ENCODE results near the gene UBAC2. TPM values are rescaled to one million over a fixed set of nuclear protein-coding genes. Genes with fewer than 3 reads are reported as not detected.

Gene UBAC2
- total and polyA plus RNA-seq, 4 donors = 49.9 to 77.1 (median 53.7) TPM

GRCh38 chr13:99154064-99154463 is 46.6 kb upstream of the UBAC2 start:
- Histone ChIP-seq H3K27me3 (ENCODE audit: control insufficient read depth in 3 of 3, insufficient read depth in 3 of 3, low read length in 2 of 3) (peaks cover 0 to 2% (median 0%) of the 10 kb centered on the region in 3 donors), H3K9ac (ENCODE audit: insufficient read depth in 1 of 2, low read length in 2 of 2) (no peak overlapping the region), H3K4me3 (no peak overlapping the region), H3K36me3 (ENCODE audit: control insufficient read depth in 4 of 4, insufficient read depth in 4 of 4, low read length in 4 of 4) (no peaks in the 10 kb centered on the region), H3K9me3 (ENCODE audit: control insufficient read depth in 4 of 4, insufficient read depth in 3 of 4, low read length in 3 of 4) (peaks cover 0 to 4% (median 0%) of the 10 kb centered on the region in 4 donors), H3K4me1 (ENCODE audit: control insufficient read depth in 5 of 5, insufficient read depth in 5 of 5, low read length in 5 of 5) (peaks cover 0 to 4% (median 0%) of the 10 kb centered on the region in 5 donors), H3K27ac (ENCODE audit: low read depth in 1 of 2, low read length in 1 of 2) (no peak overlapping the region)
- TF ChIP-seq CTCF (IDR thresholded peaks at IDR 0.05; ENCODE audit: control extremely low read depth, extremely low read depth) = no peak
- ATAC-seq (ENCODE audit: insufficient read depth, low FRiP score) (no peak), DNase-seq (no peak)
- WGBS, 2 donors = 37 to 58% methylated on average over 2 of the region's 2 CpGs

GRCh38 chr13:99155821-99156220 is 44.8 kb upstream of the UBAC2 start:
- no peak for DNase-seq
- peaks cover 0 to 4% (median 0%) of the 10 kb centered on the region in 5 donors for H3K4me1 ChIP-seq (ENCODE audit: control insufficient read depth in 5 of 5, insufficient read depth in 5 of 5, low read length in 5 of 5)
- no peak overlapping the region for H3K27ac ChIP-seq (ENCODE audit: low read depth in 1 of 2, low read length in 1 of 2)
- 92 to 93% methylated on average over 5 of the region's 5 CpGs for whole genome bisulfite sequencing, 2 donors
- H3K9ac ChIP-seq (ENCODE audit: insufficient read depth in 1 of 2, low read length in 2 of 2) = no peak overlapping the region
- TF ChIP-seq CTCF (IDR thresholded peaks at IDR 0.05; ENCODE audit: control extremely low read depth, extremely low read depth) = no peak
- H3K36me3 ChIP-seq (ENCODE audit: control insufficient read depth in 4 of 4, insufficient read depth in 4 of 4, low read length in 4 of 4) = no peaks in the 10 kb centered on the region
- no peak for ATAC-seq (ENCODE audit: insufficient read depth, low FRiP score)
- H3K27me3 ChIP-seq (ENCODE audit: control insufficient read depth in 3 of 3, insufficient read depth in 3 of 3, low read length in 2 of 3) = peaks cover 0 to 2% (median 0%) of the 10 kb centered on the region in 3 donors
- H3K4me3 ChIP-seq = no peak overlapping the region
- H3K9me3 ChIP-seq (ENCODE audit: control insufficient read depth in 4 of 4, insufficient read depth in 3 of 4, low read length in 3 of 4) = peaks cover 0 to 4% (median 0%) of the 10 kb centered on the region in 4 donors

- no peak overlapping the region for H3K27ac ChIP-seq (ENCODE audit: low read depth in 1 of 2, low read length in 1 of 2)
- no peak overlapping the region for H3K4me3 ChIP-seq
- ATAC-seq (ENCODE audit: insufficient read depth, low FRiP score) (no peak), DNase-seq (no peak)
- H3K36me3 ChIP-seq (ENCODE audit: control insufficient read depth in 4 of 4, insufficient read depth in 4 of 4, low read length in 4 of 4) = no peaks in the 10 kb centered on the region
- peaks cover 0 to 4% (median 0%) of the 10 kb centered on the region in 5 donors for H3K4me1 ChIP-seq (ENCODE audit: control insufficient read depth in 5 of 5, insufficient read depth in 5 of 5, low read length in 5 of 5)
- WGBS, 2 donors = 62 to 72% methylated on average over 5 of the region's 5 CpGs
- no peak for TF ChIP-seq CTCF (IDR thresholded peaks at IDR 0.05; ENCODE audit: control extremely low read depth, extremely low read depth)
- peaks cover 0 to 2% (median 0%) of the 10 kb centered on the region in 4 donors for H3K9me3 ChIP-seq (ENCODE audit: control insufficient read depth in 4 of 4, insufficient read depth in 3 of 4, low read length in 3 of 4)
- H3K9ac ChIP-seq (ENCODE audit: insufficient read depth in 1 of 2, low read length in 2 of 2) = no peak overlapping the region
- H3K27me3 ChIP-seq (ENCODE audit: control insufficient read depth in 3 of 3, insufficient read depth in 3 of 3, low read length in 2 of 3) = peaks cover 0 to 2% (median 0%) of the 10 kb centered on the region in 3 donors
Observed at GRCh38 chr13:99157046-99157445, 43.6 kb upstream of the UBAC2 start.

GRCh38 chr13:99158846-99159245 is 41.8 kb upstream of the UBAC2 start:
- Histone ChIP-seq H3K27me3 (ENCODE audit: control insufficient read depth in 3 of 3, insufficient read depth in 3 of 3, low read length in 2 of 3) (peaks cover 0 to 2% (median 0%) of the 10 kb centered on the region in 3 donors), H3K27ac (ENCODE audit: low read depth in 1 of 2, low read length in 1 of 2) (no peak overlapping the region), H3K4me3 (no peak overlapping the region), H3K4me1 (ENCODE audit: control insufficient read depth in 5 of 5, insufficient read depth in 5 of 5, low read length in 5 of 5) (peaks cover 0 to 4% (median 0%) of the 10 kb centered on the region in 5 donors), H3K9me3 (ENCODE audit: control insufficient read depth in 4 of 4, insufficient read depth in 3 of 4, low read length in 3 of 4) (peaks cover 0 to 2% (median 0%) of the 10 kb centered on the region in 4 donors), H3K36me3 (ENCODE audit: control insufficient read depth in 4 of 4, insufficient read depth in 4 of 4, low read length in 4 of 4) (no peaks in the 10 kb centered on the region), H3K9ac (ENCODE audit: insufficient read depth in 1 of 2, low read length in 2 of 2) (no peak overlapping the region)
- 69 to 79% methylated on average over 8 of the region's 8 CpGs for WGBS, 2 donors
- no peak for ATAC-seq (ENCODE audit: insufficient read depth, low FRiP score)
- DNase-seq = no peak
- no peak for TF ChIP-seq CTCF (IDR thresholded peaks at IDR 0.05; ENCODE audit: control extremely low read depth, extremely low read depth)
